HL-60 (cell line): ENCODE data around the gene SERPINA1.

ENCODE experiments used
- CTCF ChIP-seq: IDR thresholded peaks from one replicate; pipeline ENCODE4 v1.5.1; 2011; ENCODE audit warnings: low read length, control low read depth, inconsistent platforms; ENCODE audit not compliant: insufficient read depth
- REST ChIP-seq: IDR thresholded peaks from 2 replicates; pipeline ENCODE4 v1.6.1; 2012; ENCODE audit warnings: low read depth; ENCODE audit not compliant: insufficient replicate concordance

- TF ChIP-seq REST (no peak), CTCF (no peak)
Measured at GRCh38 chr14:94426526-94426925, 38.1 kb upstream of the SERPINA1 start.
